Measurements from ENCODE around the gene GRIN2C.
"Not testable (repeated sequence)": the region's sequence is repeated elsewhere in the genome, so short reads cannot be mapped to it uniquely, and the experiment has no call there.

The GRIN2C gene

DNA sequence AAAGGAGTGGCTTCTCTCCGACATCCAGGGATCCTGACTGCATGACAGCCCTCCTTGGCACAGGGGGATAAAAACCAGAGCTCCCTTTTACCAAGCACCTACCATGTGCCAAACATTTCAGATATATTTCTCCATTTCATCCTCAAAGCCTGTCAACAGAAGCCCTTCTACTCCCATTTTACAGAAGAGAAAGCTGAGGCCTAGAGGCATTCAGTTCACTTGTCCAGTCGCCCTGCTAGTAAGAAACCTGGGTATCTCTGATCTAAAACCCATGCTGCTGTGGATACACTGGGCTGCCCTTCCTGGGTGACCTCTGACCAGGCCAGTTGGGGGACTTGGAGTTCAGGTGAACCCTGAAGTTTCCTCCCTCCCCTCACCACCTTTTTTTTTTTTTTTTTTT, 19.0 kb upstream of the GRIN2C start:
- DNase-seq = no peak

DNA sequence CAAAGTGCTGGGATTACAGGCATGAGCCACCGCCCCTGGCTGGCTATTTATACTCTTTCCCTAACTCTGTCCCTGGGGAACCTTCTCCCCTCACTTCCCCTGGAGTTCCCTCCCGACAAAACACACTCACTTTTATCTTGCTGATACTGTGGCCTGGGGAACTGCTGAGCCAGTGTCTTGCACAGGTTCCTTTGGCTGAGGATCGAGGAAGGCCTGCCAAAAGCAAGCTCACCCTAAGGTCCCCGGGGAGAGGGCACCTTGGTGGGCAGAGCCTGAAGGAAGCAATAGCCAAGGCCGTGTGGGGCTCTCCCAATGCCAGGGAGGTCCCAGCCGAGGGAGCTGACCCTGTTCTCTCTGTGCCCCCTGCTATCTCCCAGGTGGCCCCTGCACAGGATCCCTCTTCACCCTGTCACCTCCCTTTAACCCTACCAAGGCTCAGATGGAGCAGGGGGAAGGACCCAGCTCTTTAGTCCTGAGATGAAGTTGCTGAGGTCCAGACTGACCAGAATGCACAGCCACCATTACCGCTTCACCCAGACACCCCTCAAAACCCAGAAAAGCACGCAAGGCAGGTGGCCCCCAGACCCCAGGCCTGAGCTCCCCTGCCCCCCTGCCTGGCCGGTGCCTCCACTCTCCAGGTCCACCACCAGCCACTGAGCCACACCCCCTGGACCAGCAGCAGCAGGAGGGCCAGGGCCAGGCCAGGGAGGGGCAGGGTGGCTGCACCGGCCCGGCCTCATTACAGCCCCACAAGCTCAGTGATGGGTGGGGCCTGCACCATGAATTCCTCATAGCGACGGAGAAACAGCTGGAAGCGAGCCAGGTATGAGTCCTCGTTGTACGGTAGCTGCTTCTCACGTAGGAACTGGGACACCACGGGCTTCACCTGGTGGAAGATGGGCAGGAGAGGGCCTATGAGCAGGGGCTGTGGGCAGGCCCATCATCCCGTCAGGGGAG, 18.2 kb upstream of the GRIN2C start:
- no peak for DNase-seq

DNA sequence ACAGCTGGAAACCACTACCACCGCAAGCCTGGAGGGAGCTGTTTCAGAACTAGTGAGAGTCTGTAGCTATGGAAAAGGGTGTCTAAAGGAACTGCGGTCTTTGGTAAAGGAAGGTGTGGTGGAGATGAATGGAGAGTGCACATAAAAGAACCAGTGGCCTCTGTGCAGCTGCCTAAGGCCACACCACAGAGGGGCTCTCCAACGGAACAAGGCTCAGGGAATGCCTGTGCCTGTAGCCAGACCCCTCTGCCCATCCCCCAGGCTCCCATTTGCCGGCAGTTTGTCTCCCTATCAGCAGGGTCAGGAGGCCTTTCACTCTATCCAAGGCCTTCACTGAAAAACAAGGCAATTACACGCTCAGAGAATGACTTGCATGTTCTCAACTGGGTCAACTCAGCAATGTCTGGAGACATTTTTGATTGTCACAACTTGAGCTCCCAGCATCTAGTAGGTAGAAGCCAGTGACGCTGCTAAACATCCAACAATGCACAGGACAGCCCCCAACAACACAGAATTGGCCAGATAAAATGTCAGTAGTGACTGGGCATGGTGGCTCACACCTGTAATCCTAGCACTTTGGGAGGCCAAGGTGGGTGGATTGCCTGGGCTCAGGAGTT, 16.4 kb upstream of the GRIN2C start:
- no peak for DNase-seq

GRCh38 chr17:74875155-74875976, 15.7 kb upstream of the GRIN2C start:
- no peak for DNase-seq

GRCh38 chr17:74874615-74875037, 14.9 kb upstream of the GRIN2C start:
- no peak for DNase-seq

DNA sequence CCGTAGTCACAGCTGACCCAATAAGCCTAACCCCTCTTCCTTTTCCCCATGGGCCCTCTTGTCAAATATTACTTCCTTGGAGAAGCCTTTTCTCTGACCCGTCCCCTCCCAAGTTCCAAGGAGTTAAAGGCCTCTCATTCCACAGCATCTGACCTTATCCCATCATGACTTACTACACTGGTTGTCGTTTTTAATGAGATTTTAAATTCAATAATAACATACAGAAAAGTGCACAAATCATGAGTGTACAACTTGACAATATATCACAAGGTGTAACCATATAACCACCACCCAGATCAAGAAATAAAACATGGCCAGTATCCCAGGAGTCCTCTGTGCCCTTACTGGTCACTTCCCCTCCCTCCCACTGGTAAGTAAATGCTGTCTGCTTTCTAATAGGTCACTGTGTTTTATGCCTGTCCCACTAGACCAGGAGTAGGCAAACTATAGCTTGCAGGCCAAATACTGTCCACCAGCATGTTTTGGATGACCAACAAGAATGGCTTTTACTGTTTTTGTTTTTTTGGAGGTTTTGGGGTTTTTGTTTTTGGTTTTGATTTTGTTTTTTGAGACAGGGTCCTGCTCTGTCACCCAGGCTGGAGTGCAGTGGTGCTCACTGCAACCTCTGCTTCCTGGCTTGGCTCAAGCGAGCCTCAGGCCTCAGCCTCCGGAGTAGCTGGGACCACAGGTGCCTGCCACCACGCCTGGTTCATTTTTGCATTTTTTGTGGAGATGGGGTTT, 14.4 kb upstream of the GRIN2C start:
- DNase-seq = no peak

DNA sequence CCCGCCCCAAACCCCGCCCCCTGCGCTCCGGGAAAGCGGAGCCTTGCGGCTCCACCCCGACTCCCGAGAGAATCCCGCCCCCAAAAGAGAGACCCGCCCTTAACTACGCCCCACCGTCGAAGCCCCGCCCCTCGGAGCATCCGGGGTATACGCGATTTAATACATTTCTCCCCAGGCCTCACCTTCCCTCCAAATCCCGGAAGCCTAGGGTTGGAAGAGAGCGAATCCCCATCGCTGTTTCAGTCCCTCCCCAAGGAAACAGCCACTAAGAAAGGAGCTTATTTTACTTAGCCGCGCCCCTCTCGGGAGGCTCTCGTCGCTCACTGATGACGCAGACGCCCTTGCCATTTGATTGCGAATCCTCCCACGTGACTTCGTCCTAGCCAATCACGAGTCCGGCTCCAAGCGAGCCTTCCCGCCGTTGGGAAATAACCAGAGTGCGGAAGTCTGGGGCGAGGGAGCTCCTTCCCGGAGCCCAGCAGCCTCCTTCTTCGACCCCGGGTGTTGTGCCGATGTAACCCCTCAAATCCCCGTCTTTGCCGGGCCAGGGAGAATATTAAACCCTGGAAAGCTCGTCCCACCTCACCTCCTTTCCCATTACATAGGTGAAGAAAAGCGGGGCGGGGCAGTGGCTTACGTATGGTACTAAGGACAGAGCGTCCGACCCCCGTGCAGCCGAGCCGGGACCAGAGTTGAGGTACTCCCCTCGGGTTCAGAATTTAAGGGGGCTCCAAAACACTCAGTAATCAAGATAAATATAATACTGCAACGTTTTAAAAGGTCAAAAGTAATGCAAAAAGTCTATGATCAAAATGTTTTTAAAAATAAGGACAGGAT, 13.6 kb upstream of the GRIN2C start:
- DNase-seq = peak; percentile 99 to 100

DNA sequence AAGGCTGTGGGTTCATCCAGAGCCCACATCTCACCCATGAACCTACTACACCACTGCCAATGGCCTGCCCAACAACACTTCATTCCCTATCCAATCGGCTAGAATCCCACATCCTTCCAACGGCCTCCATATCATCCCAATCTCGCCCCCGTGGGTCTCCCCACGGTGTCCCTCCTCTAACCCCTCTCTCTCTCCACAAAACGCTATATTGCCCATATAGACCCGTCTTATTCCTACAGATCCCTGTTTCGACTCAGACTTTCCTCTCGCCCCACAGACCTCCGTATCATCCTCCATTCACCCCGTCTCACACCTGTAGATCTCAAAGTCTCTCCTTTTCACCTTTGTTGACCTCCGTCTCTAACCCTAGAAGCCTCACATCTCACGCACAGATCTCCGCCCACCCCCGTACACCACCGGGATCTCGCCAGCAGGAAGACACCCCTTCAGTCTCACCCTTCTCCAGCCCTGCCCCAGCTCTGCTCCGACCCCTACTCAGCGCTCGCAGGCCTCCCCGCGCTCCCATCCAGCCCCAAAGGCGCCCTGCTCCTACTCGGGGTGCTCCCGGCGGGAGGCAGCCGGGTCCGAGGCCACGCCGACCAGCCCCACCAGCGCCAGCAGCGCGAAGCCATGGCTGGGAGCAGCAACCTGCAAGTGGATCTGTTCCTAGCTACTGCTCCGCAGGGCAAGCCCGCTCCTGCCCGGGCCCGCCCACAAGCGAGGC, 12.8 kb upstream of the GRIN2C start, which contains the start of gene FDXR:
FDXR (minus strand) TSS at position 682 of the 724 bp plus-strand sequence; CDS start at position 632, 50 bp downstream.
- no peak for DNase-seq

GRCh38 chr17:74871356-74872076, 11.8 kb upstream of the GRIN2C start:
- no peak for DNase-seq

GRCh38 chr17:74870512-74870911, 10.8 kb upstream of the GRIN2C start:
- DNase-seq = no peak

GRCh38 chr17:74870028-74870427, 10.3 kb upstream of the GRIN2C start:
- not testable (repeated sequence) for DNase-seq

DNA sequence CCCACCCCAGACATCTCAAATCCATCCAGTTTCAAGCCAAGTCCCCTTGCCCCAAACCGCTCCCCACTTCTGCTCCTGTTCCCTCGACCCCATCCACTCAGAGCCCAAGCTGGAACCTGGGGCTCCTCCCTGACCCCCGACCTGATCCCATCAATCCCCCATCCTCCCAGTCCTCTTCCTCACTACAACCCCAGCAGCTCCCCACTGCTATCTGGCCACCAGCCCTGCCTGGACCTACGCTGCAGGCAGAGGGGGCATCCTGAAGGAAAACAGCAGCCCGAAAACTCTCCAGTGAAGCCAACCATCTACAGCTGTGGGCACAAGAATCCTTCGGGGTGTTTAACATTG, 9.2 kb upstream of the GRIN2C start:
- no peak for DNase-seq

- DNase-seq = no peak
Observed at GRCh38 chr17:74868251-74868907, 8.7 kb upstream of the GRIN2C start.

GRCh38 chr17:74866198-74866835, 6.6 kb upstream of the GRIN2C start:
- no peak for DNase-seq

DNA sequence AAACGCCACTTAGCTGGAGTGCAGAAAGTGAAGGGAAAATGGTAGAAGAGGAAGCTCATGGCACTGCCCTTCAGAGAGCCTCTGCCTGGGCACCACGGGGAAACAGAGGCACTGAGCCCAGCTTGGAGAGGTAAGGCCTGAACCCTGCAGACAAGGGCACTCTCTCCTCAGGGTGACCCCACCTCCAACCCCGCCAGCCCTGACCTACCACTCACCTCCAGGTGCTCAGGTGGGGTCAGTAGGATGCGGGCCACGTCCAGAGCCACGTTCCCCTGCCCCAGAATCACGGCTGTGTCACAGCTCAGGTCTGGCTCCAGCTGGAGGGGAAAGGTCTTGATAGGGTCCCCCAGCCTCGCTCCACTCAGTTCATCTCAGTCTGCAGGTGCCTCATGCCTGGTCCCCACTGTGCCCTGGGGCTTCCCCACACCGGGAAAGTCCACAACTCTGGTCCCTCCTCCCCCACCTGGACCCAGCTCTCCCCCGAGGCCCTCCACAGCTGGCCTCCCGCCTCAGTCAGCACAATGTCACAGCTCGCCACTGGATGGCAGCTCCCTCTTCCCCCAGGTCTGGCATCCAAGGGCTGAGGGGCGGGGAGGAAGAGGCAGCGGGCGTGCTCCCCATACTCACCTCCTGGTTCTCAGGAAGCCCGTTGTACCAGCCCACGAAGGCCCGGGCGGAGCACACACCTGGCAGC, 6.0 kb upstream of the GRIN2C start:
- no peak for DNase-seq

DNA sequence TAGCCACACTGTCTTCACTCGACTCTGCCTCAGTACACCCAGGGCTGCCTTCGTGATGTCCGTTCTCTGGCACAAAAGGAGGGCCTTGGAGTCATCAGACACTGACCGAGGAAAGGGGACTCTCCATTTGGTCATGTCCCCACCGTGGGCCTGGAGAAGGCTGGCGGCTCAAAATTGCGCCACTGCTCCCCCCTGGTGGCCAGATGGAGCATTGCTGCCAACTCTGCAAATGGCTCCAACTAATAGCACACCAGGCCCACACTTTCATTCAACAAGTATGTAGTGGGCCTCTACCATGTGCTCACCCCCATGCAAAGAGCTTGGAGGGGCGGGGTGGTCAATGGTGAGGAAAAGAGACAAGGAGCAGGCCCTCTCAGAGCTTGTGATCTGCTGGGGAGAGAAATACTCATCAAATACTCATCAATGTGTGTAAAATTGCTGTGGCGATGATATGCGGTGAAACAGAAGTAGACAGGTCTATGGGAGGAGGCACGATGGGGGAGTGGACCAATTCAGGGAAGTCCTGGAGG, 5.2 kb upstream of the GRIN2C start:
- peak; percentile 85 to 87 for DNase-seq

GRCh38 chr17:74864297-74864865, 4.7 kb upstream of the GRIN2C start:
- no peak for DNase-seq

All from activated T-cell treated with anti-CD3 and anti-CD28 coated beads, Interleukin-2, amount 50 U/mL, for 48 hours (primary cell).